GM12873 (cell line): ENCODE measurements around the gene GYG1.

ENCODE experiments used
- TF ChIP-seq, protein P1 (sequence below): IDR thresholded peaks from 2 replicates; pipeline ENCODE4 v1.5.1; 2012; ENCODE audit warnings: low read depth, mild to moderate bottlenecking, moderate library complexity, low read length, control low read depth; ENCODE audit not compliant: insufficient read depth; ENCODE audit errors: missing control alignments

GYG1 gene

DNA sequence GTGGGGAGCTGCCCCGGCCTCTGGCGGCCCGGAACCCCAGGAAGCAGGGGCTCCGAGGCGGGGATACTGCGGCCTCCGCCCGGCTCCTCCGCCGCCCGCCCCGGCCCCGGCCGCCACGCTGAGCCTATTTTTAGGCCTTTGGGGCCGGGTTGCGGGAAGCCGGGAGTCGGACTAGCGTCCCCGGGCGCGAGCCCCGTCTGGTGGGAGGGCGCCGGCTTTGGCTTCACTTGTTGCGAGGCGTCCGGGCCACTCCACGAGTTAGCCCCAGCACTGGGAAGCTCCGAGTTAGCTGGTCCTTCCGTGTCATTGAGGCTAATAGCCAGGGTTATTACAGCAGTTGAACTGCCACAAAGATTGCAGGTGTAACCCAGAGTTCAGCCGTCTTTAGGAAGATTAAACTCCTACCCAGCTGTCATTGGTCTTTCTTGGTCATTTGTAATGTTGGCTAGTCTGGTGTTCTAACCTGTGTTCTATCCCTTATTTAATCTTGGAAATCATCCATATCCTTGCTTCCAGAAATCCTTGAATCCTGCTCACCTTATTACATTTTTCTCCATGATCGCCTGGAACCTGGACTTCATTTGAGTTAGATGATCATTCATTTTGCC lies 791 bp downstream of the GYG1 start:
- TF ChIP-seq, protein P1, sequence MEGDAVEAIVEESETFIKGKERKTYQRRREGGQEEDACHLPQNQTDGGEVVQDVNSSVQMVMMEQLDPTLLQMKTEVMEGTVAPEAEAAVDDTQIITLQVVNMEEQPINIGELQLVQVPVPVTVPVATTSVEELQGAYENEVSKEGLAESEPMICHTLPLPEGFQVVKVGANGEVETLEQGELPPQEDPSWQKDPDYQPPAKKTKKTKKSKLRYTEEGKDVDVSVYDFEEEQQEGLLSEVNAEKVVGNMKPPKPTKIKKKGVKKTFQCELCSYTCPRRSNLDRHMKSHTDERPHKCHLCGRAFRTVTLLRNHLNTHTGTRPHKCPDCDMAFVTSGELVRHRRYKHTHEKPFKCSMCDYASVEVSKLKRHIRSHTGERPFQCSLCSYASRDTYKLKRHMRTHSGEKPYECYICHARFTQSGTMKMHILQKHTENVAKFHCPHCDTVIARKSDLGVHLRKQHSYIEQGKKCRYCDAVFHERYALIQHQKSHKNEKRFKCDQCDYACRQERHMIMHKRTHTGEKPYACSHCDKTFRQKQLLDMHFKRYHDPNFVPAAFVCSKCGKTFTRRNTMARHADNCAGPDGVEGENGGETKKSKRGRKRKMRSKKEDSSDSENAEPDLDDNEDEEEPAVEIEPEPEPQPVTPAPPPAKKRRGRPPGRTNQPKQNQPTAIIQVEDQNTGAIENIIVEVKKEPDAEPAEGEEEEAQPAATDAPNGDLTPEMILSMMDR = no peak

DNA sequence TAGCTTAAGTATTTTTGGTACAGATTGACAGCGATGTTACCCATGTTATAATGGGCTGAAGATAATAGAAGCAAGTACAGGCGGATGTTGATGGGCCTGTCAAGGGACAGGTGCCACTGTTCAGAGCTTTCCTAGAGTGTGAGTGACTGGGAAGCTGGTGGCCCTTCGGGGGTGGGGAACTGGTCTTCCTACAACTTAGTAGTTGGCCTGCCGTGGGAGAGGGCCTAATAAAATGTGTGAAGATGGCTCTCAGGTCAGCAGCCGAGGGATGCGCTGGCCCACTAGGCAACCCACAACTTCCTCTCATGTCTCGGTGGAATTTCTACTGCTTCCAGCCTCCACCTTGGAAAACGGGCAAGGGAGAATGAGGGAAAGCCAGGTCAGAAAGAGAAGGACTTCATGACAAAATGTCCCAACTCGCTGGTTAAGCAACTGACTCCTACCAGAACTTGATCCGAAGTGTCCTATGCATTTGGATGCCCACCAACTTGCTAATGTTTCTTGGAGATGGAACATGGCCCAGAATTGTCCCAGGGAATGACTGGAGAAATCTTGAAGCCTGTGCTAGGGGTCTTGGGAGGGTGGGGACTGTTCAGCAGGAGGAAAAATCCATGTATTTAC lies 1.4 kb downstream of the GYG1 start:
- TF ChIP-seq, protein P1 = no peak

DNA sequence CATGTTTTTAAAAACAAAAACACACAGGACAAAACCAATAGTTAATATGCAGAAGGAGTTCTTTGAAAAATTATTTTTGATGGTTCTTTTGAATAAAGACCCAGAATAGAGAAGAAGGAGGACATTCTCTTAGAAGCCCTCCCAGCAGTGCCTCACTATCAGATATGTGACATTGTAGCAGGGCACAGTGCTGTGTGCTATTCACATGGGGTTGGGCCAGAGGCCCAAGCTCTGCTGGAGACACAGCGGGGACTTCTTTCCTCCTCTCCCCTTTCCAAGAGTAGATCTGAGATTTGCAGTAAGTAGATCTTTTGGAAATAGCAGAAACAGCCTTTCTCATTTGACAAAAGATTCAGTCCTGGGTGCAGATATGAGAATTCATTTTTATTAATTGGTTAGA lies 6.3 kb downstream of the GYG1 start:
- TF ChIP-seq, protein P1 = no peak

DNA sequence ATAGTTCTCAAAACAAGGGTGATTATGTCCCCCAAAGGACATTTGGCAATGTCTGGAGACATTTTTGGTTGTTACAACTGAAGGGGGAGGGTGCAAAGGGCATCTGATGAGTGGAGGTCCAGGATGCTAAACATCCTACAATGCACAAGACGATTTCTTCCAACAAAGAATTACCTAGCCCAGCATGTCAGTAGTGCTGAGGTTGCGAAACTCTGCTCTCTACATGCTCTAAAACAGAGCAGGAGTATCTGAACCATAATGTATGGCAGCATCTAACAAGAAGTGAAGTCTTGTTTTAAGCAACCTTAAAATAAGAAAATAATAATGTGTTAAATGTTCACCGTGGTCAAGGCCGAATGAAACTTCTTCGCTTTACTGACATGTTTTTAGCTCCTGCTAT lies 7.0 kb downstream of the GYG1 start:
- TF ChIP-seq, protein P1 = no peak

- TF ChIP-seq, protein P1 = no peak
These were observed 7.5 kb downstream of the GYG1 start for GRCh38 chr3:148998715-148999423.

DNA sequence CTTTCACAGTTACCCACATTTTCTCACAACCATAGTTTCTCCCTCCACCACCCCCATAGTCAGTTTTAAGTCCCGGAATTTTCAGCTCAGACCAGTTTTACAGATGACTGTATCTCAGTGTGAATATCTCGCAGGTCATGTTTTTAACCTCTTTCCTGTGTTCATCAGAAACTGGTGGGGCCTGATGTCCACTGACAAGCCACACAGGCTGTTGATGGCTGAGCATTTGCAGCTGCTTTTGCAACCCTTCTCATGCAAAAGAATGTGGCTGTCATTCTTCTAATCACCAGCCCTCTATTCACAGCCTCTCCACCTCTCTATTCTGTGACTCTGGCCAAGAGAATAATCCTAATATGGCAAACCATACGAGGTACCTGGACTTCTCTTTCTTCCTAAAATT lies 8.5 kb downstream of the GYG1 start:
- TF ChIP-seq, protein P1 = no peak

DNA sequence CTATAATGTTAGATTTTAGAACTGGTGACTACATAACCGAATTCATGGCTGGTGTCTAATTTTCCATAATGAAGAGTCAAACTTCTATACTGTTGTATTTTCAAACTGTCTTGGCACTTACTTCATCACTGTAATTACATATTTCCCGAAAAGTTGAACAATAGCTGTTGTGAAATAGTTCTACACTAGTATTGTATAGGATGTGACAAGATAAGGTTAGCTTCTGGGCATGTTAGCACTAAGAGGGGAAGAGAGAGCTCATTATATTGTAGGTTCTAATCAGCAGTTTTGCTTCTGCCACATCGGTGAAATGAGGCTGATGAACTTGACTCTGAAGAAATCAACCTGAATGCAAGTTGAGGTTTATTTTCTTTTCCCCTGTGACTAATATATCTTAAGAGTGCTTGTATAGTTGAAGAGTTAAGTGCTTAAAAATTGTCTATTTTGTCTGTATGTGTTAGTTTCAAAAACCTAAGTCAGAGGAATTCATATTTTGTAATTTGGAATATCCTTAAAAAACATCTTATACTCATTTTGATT lies 8.9 kb downstream of the GYG1 start:
- TF ChIP-seq, protein P1 = no peak
